ENCODE measurements around the gene GOLGA1. TPM values are rescaled to one million over a fixed set of nuclear protein-coding genes. Genes with fewer than 3 reads are reported as not detected.

Gene GOLGA1
- total and polyA plus RNA-seq, 9 of the 15 experiments (the other 6 are each of a cell fraction or from before 2014, with no cell fraction given) = 2.9 to 15.9 (median 8.5) TPM

- TF ChIP-seq ZNF311 (CRISPR knock-in tag; IDR thresholded peaks at IDR 0.05) (no peak), THRAP3 (IDR thresholded peaks at IDR 0.05; ENCODE audit: borderline replicate concordance) (no peak), ZNF696 (CRISPR knock-in tag; conservative IDR thresholded peaks at IDR 0.05) (no peak), ZNF224 (CRISPR knock-in tag; IDR thresholded peaks at IDR 0.05) (no peak), ZNF12 (CRISPR knock-in tag; IDR thresholded peaks at IDR 0.05) (no peak), HDAC3 (IDR thresholded peaks at IDR 0.05; ENCODE audit: borderline replicate concordance, partially characterized antibody) (no peak), MYNN (IDR thresholded peaks at IDR 0.05) (no peak), MYNN (CRISPR knock-in tag; IDR thresholded peaks at IDR 0.05) (no peak), BCLAF1 (IDR thresholded peaks at IDR 0.05; ENCODE audit: borderline replicate concordance in 1 of 2, control insufficient read depth in 1 of 2, low read depth in 2 of 2, low read length in 1 of 2) (peak in 1 of 2 experiments; percentile 79; a peak in 1 of 4 replicates), ZNF583 (CRISPR knock-in tag; IDR thresholded peaks at IDR 0.05) (no peak), HEY1 (CRISPR knock-in tag; IDR thresholded peaks at IDR 0.05; ENCODE audit: borderline replicate concordance) (no peak), PRPF4 (IDR thresholded peaks at IDR 0.05; ENCODE audit: insufficient read depth, low read depth, low read length, poor library complexity, severe bottlenecking) (no peak), ZNF23 (CRISPR knock-in tag; IDR thresholded peaks at IDR 0.05) (no peak), TBL1XR1 (IDR thresholded peaks at IDR 0.05; ENCODE audit: low read length in 2 of 2) (peak; percentile 61 to 86; a peak in 3 of 4 replicates), BRF2 (IDR thresholded peaks at IDR 0.05; ENCODE audit: borderline replicate concordance, insufficient read depth, insufficient read length) (no peak), ARID3B (CRISPR knock-in tag; IDR thresholded peaks at IDR 0.05; ENCODE audit: borderline replicate concordance) (no peak), NR2C2 (CRISPR knock-in tag; IDR thresholded peaks at IDR 0.05) (peak; percentile 96), NR2C2 (tag; IDR thresholded peaks at IDR 0.05) (peak; percentile 99), MLLT1 (IDR thresholded peaks at IDR 0.05) (no peak), CHD1 (IDR thresholded peaks at IDR 0.05; ENCODE audit: low read length) (peak; percentile 83), ZNF41 (CRISPR knock-in tag; conservative IDR thresholded peaks at IDR 0.05) (no peak)
Measured at GRCh38 chr9:124940894-124941678, at the start of gene GOLGA1 (continued).
